KMS-11 (cell line): ENCODE measurements around the gene RBM18.

ENCODE experiments used
- H2AFZ ChIP-seq: fragments of 200-600 bp; sonication (generic); 2 replicates; pipeline ENCODE4 v1.6.1; 2016; ENCODE audit warnings: antibody characterized with exemption, mixed run types, low read depth
- H3K27ac ChIP-seq: fragments of 200-600 bp; sonication (generic); 2 replicates; pipeline ENCODE4 v1.6.1; 2016; ENCODE audit warnings: mild to moderate bottlenecking, mixed run types
- H3K27me3 ChIP-seq: fragments of 200-600 bp; sonication (generic); 2 replicates; pipeline ENCODE4 v1.6.1; 2017; ENCODE audit warnings: mild to moderate bottlenecking, low read depth, mixed run types, moderate library complexity; ENCODE audit not compliant: insufficient read depth
- H3K36me3 ChIP-seq: fragments of 200-600 bp; sonication (generic); 2 replicates; pipeline ENCODE4 v1.6.1; 2017; ENCODE audit warnings: mild to moderate bottlenecking, mixed run types; ENCODE audit not compliant: insufficient read depth
- H3K4me1 ChIP-seq: fragments of 200-600 bp; sonication (generic); 2 replicates; pipeline ENCODE4 v1.6.1; 2016; ENCODE audit warnings: mild to moderate bottlenecking, low read depth, mixed run types; ENCODE audit not compliant: poor library complexity, severe bottlenecking
- H3K4me2 ChIP-seq: fragments of 200-600 bp; sonication (generic); 2 replicates; pipeline ENCODE4 v1.7.0; 2016; ENCODE audit warnings: mild to moderate bottlenecking, mixed run types
- H3K4me3 ChIP-seq: fragments of 200-600 bp; sonication (generic); IDR thresholded peaks from 2 replicates; pipeline ENCODE4 v1.6.1; 2017; ENCODE audit warnings: low read depth, low read length, mixed read lengths; ENCODE audit not compliant: insufficient read depth
- H3K79me2 ChIP-seq: fragments of 200-600 bp; sonication (generic); 2 replicates; pipeline ENCODE4 v1.6.1; 2016; ENCODE audit warnings: low read depth, mixed run types; ENCODE audit not compliant: insufficient read depth
- H3K9ac ChIP-seq: fragments of 200-600 bp; sonication (generic); 2 replicates; pipeline ENCODE4 v1.6.1; 2016; ENCODE audit warnings: mild to moderate bottlenecking, mixed run types
- H4K20me1 ChIP-seq: fragments of 200-600 bp; sonication (generic); 2 replicates; pipeline ENCODE4 v1.6.1; 2016; ENCODE audit warnings: mild to moderate bottlenecking, mixed run types; ENCODE audit not compliant: insufficient read depth
- TF ChIP-seq, protein P1 (sequence below): fragments of 200-600 bp; sonication (generic); conservative IDR thresholded peaks from 2 replicates; pipeline ENCODE4 v1.6.1; 2017; ENCODE audit warnings: low read depth, mild to moderate bottlenecking, antibody characterized with exemption, low read length, moderate library complexity, mixed read lengths

RBM18 gene

DNA sequence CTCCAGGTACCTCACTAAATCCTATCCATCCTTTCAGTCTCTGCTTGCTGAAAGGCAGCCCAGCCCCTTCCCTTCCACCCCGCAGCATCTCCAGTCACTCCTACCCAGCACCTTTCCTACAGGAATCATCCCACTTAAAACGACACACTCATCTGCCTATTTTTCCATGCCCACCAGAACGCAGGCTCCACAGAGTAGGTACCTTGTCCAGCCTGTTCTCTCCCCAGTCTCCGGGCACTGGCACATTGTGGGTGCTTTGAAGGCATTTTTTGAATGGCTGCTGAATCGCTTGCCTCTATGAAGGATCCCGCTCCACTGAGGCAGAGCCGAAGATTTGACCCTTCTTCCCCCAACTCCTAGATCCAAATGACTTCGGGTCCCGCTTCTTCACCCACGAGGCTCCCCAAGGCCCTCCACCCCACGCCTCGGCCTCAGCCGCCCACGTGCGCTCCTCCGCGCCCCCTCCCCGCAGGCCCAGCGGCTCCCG, 51.5 kb downstream of the RBM18 start:
- no peaks in the 10 kb centered on the region for H3K27me3 ChIP-seq
- H3K4me2 ChIP-seq, result no peak overlapping the region
- H3K4me3 ChIP-seq, result no peak overlapping the region

DNA sequence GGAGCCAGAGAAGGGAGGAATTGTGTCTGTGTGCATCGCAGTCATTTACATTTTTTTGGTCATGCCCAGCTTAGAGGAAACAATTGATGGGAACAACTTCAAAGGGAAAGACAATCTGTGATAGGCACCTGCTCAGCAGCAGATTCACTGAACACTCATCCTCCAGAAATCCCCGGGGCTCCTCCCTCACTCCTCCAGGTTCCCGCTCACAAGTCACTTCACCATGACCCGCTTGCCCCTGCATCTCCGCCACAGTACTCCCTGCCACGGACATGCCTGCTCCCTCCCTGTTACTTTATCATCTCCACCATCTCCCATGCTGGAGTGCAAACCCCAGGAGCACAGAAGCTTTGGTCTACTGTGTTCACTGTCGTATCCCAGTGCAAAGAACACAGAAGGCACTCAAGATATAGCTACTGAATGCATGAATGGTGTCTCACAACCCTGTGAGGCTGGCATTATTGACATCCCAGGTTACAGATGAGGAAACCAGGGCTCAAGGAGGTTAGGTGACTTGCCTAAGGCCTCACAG, 52.1 kb downstream of the RBM18 start:
- no peaks in the 10 kb centered on the region for H3K79me2 ChIP-seq
- H3K4me2 ChIP-seq, result no peak overlapping the region
- H3K4me1 ChIP-seq, result no peaks in the 10 kb centered on the region
- no peaks in the 10 kb centered on the region for H4K20me1 ChIP-seq
- no peak overlapping the region for H3K9ac ChIP-seq
- no peaks in the 10 kb centered on the region for H3K27me3 ChIP-seq
- H2AFZ ChIP-seq, result no peak overlapping the region
- no peak overlapping the region for H3K4me3 ChIP-seq
- TF ChIP-seq, protein P1, sequence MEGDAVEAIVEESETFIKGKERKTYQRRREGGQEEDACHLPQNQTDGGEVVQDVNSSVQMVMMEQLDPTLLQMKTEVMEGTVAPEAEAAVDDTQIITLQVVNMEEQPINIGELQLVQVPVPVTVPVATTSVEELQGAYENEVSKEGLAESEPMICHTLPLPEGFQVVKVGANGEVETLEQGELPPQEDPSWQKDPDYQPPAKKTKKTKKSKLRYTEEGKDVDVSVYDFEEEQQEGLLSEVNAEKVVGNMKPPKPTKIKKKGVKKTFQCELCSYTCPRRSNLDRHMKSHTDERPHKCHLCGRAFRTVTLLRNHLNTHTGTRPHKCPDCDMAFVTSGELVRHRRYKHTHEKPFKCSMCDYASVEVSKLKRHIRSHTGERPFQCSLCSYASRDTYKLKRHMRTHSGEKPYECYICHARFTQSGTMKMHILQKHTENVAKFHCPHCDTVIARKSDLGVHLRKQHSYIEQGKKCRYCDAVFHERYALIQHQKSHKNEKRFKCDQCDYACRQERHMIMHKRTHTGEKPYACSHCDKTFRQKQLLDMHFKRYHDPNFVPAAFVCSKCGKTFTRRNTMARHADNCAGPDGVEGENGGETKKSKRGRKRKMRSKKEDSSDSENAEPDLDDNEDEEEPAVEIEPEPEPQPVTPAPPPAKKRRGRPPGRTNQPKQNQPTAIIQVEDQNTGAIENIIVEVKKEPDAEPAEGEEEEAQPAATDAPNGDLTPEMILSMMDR, result no peak
- H3K27ac ChIP-seq, result no peak overlapping the region
- H3K36me3 ChIP-seq, result no peaks in the 10 kb centered on the region

More for the DNA sequence above, 51.5 kb downstream of the RBM18 start:
- Histone ChIP-seq H3K4me1 (no peaks in the 10 kb centered on the region), H4K20me1 (no peaks in the 10 kb centered on the region), H2AFZ (no peak overlapping the region), H3K9ac (no peak overlapping the region), H3K36me3 (no peaks in the 10 kb centered on the region), H3K79me2 (no peaks in the 10 kb centered on the region), H3K27ac (no peak overlapping the region)
- TF ChIP-seq, protein P1, result no peak

GRCh38 chr9:122209451-122209850, 55.2 kb downstream of the RBM18 start:
- Histone ChIP-seq H3K4me2 (no peak overlapping the region), H3K27me3 (no peaks in the 10 kb centered on the region), H2AFZ (no peak overlapping the region), H3K4me3 (no peak overlapping the region), H3K36me3 (no peaks in the 10 kb centered on the region), H3K27ac (no peak overlapping the region), H3K9ac (no peak overlapping the region), H4K20me1 (no peaks in the 10 kb centered on the region), H3K79me2 (no peaks in the 10 kb centered on the region), H3K4me1 (no peaks in the 10 kb centered on the region)
- TF ChIP-seq, protein P1, result no peak

- TF ChIP-seq, protein P1, result no peak
- H4K20me1 ChIP-seq, result no peaks in the 10 kb centered on the region
- no peaks in the 10 kb centered on the region for H3K79me2 ChIP-seq
- H3K4me3 ChIP-seq, result no peak overlapping the region
- no peak overlapping the region for H3K9ac ChIP-seq
- no peaks in the 10 kb centered on the region for H3K4me1 ChIP-seq
- no peaks in the 10 kb centered on the region for H3K36me3 ChIP-seq
- H3K27ac ChIP-seq, result no peak overlapping the region
- H3K4me2 ChIP-seq, result no peak overlapping the region
- H2AFZ ChIP-seq, result no peak overlapping the region
- no peaks in the 10 kb centered on the region for H3K27me3 ChIP-seq
These were observed 57.5 kb downstream of the RBM18 start for GRCh38 chr9:122207096-122207495.
